HEK293T (cell line): ENCODE results near the gene IQSEC1.

ENCODE experiments used
- ARNT ChIP-seq: fragments of 450-650 bp; IDR thresholded peaks from 2 replicates; pipeline ENCODE4 v1.6.1; 2017; ENCODE audit warnings: mild to moderate bottlenecking
- BHLHE40 ChIP-seq: fragments of 450-650 bp; IDR thresholded peaks from 2 replicates; pipeline ENCODE4 v1.6.1; 2016; ENCODE audit warnings: mild to moderate bottlenecking, moderate library complexity, borderline replicate concordance
- CTBP1 ChIP-seq: fragments of 450-650 bp; IDR thresholded peaks from 2 replicates; pipeline ENCODE4 v1.6.1; 2016; ENCODE audit warnings: borderline replicate concordance
- ELF4 ChIP-seq: fragments of 450-650 bp; IDR thresholded peaks from 2 replicates; pipeline ENCODE4 v1.6.1; 2017; ENCODE audit warnings: antibody characterized with exemption
- FOXA1 ChIP-seq: fragments of 450-650 bp; IDR thresholded peaks from 2 replicates; pipeline ENCODE4 v1.6.1; 2016; ENCODE audit warnings: mild to moderate bottlenecking
- FOXM1 ChIP-seq: fragments of 450-650 bp; IDR thresholded peaks from 2 replicates; pipeline ENCODE4 v1.6.1; 2017; ENCODE audit warnings: mild to moderate bottlenecking, borderline replicate concordance
- HDGF ChIP-seq: fragments of 450-650 bp; IDR thresholded peaks from 2 replicates; pipeline ENCODE4 v1.6.1; 2017; ENCODE audit warnings: antibody characterized with exemption, borderline replicate concordance
- LEF1 ChIP-seq: fragments of 450-650 bp; IDR thresholded peaks from 2 replicates; pipeline ENCODE4 v1.6.1; 2017; ENCODE audit warnings: mild to moderate bottlenecking, borderline replicate concordance
- SP1 ChIP-seq: fragments of 450-650 bp; IDR thresholded peaks from 2 replicates; pipeline ENCODE4 v1.6.1; 2017
- SUZ12 ChIP-seq: fragments of 450-650 bp; IDR thresholded peaks from 2 replicates; pipeline ENCODE4 v1.6.1; 2016; ENCODE audit warnings: mild to moderate bottlenecking
- TARDBP ChIP-seq: fragments of 450-650 bp; IDR thresholded peaks from 2 replicates; pipeline ENCODE4 v1.6.1; 2016
- ZNF384 ChIP-seq: fragments of 450-650 bp; IDR thresholded peaks from 2 replicates; pipeline ENCODE4 v1.6.1; 2016

- TF ChIP-seq SUZ12 (no peak), BHLHE40 (no peak), FOXA1 (no peak), SP1 (no peak), HDGF (no peak), ARNT (no peak), CTBP1 (no peak), ZNF384 (no peak), TARDBP (no peak), FOXM1 (no peak), LEF1 (no peak), ELF4 (no peak)
These were observed 49.1 kb downstream of the IQSEC1 start for GRCh38 chr3:13023971-13024764.
